ENCODE data around the gene RNF115. TPM values are rescaled to one million over a fixed set of nuclear protein-coding genes. Genes with fewer than 3 reads are reported as not detected.

The RNF115 gene
- polyA plus RNA-seq, 2 of the 4 experiments (the other 2 are of a cell fraction) = 8.5 to 18.8 TPM

GRCh38 chr1:145845514-145846161 lies 21.7 kb upstream of the RNF115 start, which contains the start of gene NUDT17 (continued):
- TF ChIP-seq HMGXB4 (CRISPR knock-in tag; IDR thresholded peaks at IDR 0.05; ENCODE audit: borderline replicate concordance) = peak; percentile 90
- 0 out of 3 replicates have a peak, but pooled peaks have one; percentile 34 for TF ChIP-seq BCL3 (IDR thresholded peaks at IDR 0.05)
- TF ChIP-seq NFE2L2 (conservative IDR thresholded peaks at IDR 0.05; ENCODE audit: low read length) = no peak
- no peak for TF ChIP-seq EHF (CRISPR knock-in tag; IDR thresholded peaks at IDR 0.05)
- TF ChIP-seq ZFP36 (IDR thresholded peaks at IDR 0.05; ENCODE audit: borderline replicate concordance, partially characterized antibody) = no peak
- TF ChIP-seq EP300 (IDR thresholded peaks at IDR 0.05) = no peak
- TF ChIP-seq FOSB (CRISPR knock-in tag; IDR thresholded peaks at IDR 0.05) = no peak; the same call in 1 of the 2 replicates
- peak; percentile 61; the same call in 1 of the 2 replicates for TF ChIP-seq PHF8 (IDR thresholded peaks at IDR 0.05; ENCODE audit: borderline replicate concordance, low read depth)
- no peak for TF ChIP-seq HDAC2 (IDR thresholded peaks at IDR 0.05)
- TF ChIP-seq HOXB13 (CRISPR knock-in tag; IDR thresholded peaks at IDR 0.05; ENCODE audit: low read depth) = no peak
- TF ChIP-seq ESRRA (IDR thresholded peaks at IDR 0.05; ENCODE audit: borderline replicate concordance, low read length) = no peak
- TF ChIP-seq NPAS2 (CRISPR knock-in tag; IDR thresholded peaks at IDR 0.05; ENCODE audit: borderline replicate concordance) = no peak
- no peak for TF ChIP-seq ZSCAN20 (CRISPR knock-in tag; IDR thresholded peaks at IDR 0.05)
- TF ChIP-seq FOXS1 (CRISPR knock-in tag; IDR thresholded peaks at IDR 0.05) = no peak
- TF ChIP-seq RFX5 (IDR thresholded peaks at IDR 0.05) = no peak
- no peak for TF ChIP-seq NR3C1 (IDR thresholded peaks at IDR 0.05)
- no peak for TF ChIP-seq ATOH8 (CRISPR knock-in tag; IDR thresholded peaks at IDR 0.05; ENCODE audit: low read depth)
- no peak for TF ChIP-seq HOXB5 (CRISPR knock-in tag; IDR thresholded peaks at IDR 0.05)
- no peak for TF ChIP-seq REST (IDR thresholded peaks at IDR 0.05)

GRCh38 chr1:145845144-145845513 lies 21.2 kb upstream of the RNF115 start:
- ATAC-seq (peak; percentile 52 to 66), FAIRE-seq (no peak), DNase-seq (ENCODE audit: low read depth in 1 of 2, low spot score in 1 of 2) (no peak)
- Histone ChIP-seq H3K4me1 (peaks cover 4% of the 10 kb centered on the region; the same call in 1 of the 3 replicates), H3K4me2 (peak overlapping the region; percentile 95), H3K4me3 (peak overlapping the region; percentile 55), H3K27ac (peak overlapping the region; percentile 82 to 95; a peak in 4 of 6 replicates), H3K9me3 (no peaks in the 10 kb centered on the region)
- POLR2A ChIA-PET = interaction anchor here (0.5 to 3.3 kb wide), 10 partner anchors 10 to 187 kb away, joined by 3 to 48 read pairs (median 6); partner anchors contain the start of genes ANKRD35, ITGA10, LIX1L and PIAS3
- CTCF ChIA-PET = interaction anchor here (0.7 to 7.8 kb wide), 54 partner anchors 10 to 187 kb away, joined by 3 to 185 read pairs (median 6); partner anchors contain the start of genes ANKRD35, HJV, ITGA10 and LIX1L
- WGBS (ENCODE audit: missing lambda C conversion rate) = 2% methylated on average over 4 of the region's 4 CpGs
- TF ChIP-seq MAZ (IDR thresholded peaks at IDR 0.05; ENCODE audit: borderline replicate concordance, low read depth, low read length) (no peak), CBX2 (IDR thresholded peaks at IDR 0.05; ENCODE audit: borderline replicate concordance, low read depth) (no peak), RCOR1 (IDR thresholded peaks at IDR 0.05; ENCODE audit: low read depth, low read length) (no peak), ZSCAN20 (CRISPR knock-in tag; IDR thresholded peaks at IDR 0.05) (no peak), ZNF302 (CRISPR knock-in tag; IDR thresholded peaks at IDR 0.05) (no peak), KDM1A (IDR thresholded peaks at IDR 0.05; ENCODE audit: low read depth) (no peak), REST (IDR thresholded peaks at IDR 0.05) (no peak), MAX (IDR thresholded peaks at IDR 0.05) (no peak), PHF8 (IDR thresholded peaks at IDR 0.05; ENCODE audit: borderline replicate concordance, low read depth) (no peak)

Measured in A549 (cell line).